GM12891 (cell line): ENCODE results near the gene SEMA4A.

Source experiments
- POLR2A ChIP-seq: IDR thresholded peaks from 2 replicates; pipeline ENCODE4 v1.6.1; 2011; ENCODE audit warnings: low read depth, low read length, control low read depth
- SPI1 ChIP-seq: IDR thresholded peaks from 2 replicates; pipeline ENCODE4 v1.6.1; 2011; ENCODE audit warnings: low read depth, low read length, control low read depth

DNA sequence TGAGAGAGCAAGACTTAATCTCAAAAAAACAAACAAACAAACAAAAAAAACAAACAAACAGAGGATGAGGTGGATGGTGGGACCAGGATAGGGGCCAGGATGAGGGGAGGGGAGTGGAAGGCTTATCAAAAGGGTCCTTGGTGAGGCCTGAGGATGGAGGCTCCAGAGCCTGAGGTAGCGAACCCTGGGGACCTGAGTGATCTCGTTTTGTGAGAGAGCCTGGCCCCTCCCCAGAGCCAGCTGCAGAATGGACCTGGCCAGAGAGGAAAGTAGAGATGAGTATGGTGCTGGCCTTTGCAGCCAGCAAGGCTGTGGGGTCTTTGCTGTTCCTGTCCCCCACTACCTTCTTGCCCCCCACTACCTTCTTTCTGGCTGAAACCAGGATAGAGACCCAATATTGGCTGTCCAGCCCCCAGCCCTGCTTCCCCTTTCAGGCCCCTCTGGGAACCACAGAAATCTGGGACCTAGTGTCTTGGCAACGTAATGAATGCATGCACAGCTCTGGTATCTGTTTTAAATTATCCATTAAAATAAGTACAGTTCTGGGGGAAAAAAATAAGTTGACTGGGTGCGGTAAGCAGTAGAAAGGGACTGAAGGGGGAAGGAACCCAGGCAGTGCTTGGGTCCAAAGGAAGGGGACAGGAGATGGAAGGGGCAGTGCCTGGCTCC, 40.0 kb upstream of the SEMA4A start:
- no peak for TF ChIP-seq POLR2A
- TF ChIP-seq SPI1 = no peak
